GM23248 (cell line): ENCODE measurements around the gene METTL4.

Experiments used
- EZH2 ChIP-seq: fragments of 200-600 bp; sonication (generic); IDR thresholded peaks from 2 replicates; pipeline ENCODE4 v1.6.1; 2018; ENCODE audit warnings: antibody characterized with exemption, mild to moderate bottlenecking; ENCODE audit not compliant: insufficient read depth, poor library complexity, severe bottlenecking
- EZH2phosphoT487 ChIP-seq: fragments of 200-600 bp; sonication (generic); IDR thresholded peaks from 2 replicates; pipeline ENCODE4 v1.6.1; 2018; ENCODE audit warnings: antibody characterized with exemption, moderate library complexity, mild to moderate bottlenecking, low read depth; ENCODE audit not compliant: insufficient read depth

- no peak for TF ChIP-seq EZH2
- TF ChIP-seq EZH2phosphoT487, result no peak
Observed at GRCh38 chr18:2494921-2495320, 76.4 kb downstream of the METTL4 start.
